HG02884 (cell line): ENCODE measurements around the gene DOK7.

ENCODE experiments used
- ATAC-seq: cut with Tn5 transposase; IDR thresholded peaks from one replicate; pipeline ENCODE4 v1.9.1; 2021; ENCODE audit warnings: mild to moderate bottlenecking, moderate library complexity; ENCODE audit not compliant: unreplicated experiment

Gene DOK7

GRCh38 chr4:3462321-3462789 lies 751 bp upstream of the DOK7 start:
- no peak for ATAC-seq

GRCh38 chr4:3463556-3464348 lies 646 bp downstream of the DOK7 start:
- no peak for ATAC-seq

- ATAC-seq, result no peak
These were observed 1.3 kb downstream of the DOK7 start for GRCh38 chr4:3464349-3464905.

GRCh38 chr4:3464911-3465697 lies 2.0 kb downstream of the DOK7 start:
- no peak for ATAC-seq

- ATAC-seq, result no peak
These were observed 2.9 kb downstream of the DOK7 start for GRCh38 chr4:3465698-3466671.

- ATAC-seq, result no peak
These were observed 3.8 kb downstream of the DOK7 start for GRCh38 chr4:3466691-3467600.

- no peak for ATAC-seq
These were observed 4.5 kb downstream of the DOK7 start for GRCh38 chr4:3467601-3468031.

GRCh38 chr4:3468154-3468553 lies 5.0 kb downstream of the DOK7 start:
- no peak for ATAC-seq

GRCh38 chr4:3468804-3469203 lies 5.7 kb downstream of the DOK7 start:
- no peak for ATAC-seq

- no peak for ATAC-seq
These were observed 6.5 kb downstream of the DOK7 start for GRCh38 chr4:3469386-3470243.

- no peak for ATAC-seq
These were observed 7.4 kb downstream of the DOK7 start for GRCh38 chr4:3470244-3471097.

GRCh38 chr4:3471098-3471760 lies 8.1 kb downstream of the DOK7 start:
- ATAC-seq, result no peak

- ATAC-seq, result no peak
These were observed 8.8 kb downstream of the DOK7 start for GRCh38 chr4:3471886-3472285.

GRCh38 chr4:3472411-3473141 lies 9.5 kb downstream of the DOK7 start:
- no peak for ATAC-seq

GRCh38 chr4:3473181-3473950 lies 10.3 kb downstream of the DOK7 start:
- ATAC-seq, result no peak
